ENCODE measurements around the gene ITPR1.

Gene ITPR1

GRCh38 chr3:4623421-4623999 is 130.4 kb downstream of the ITPR1 start (continued):
- TF ChIP-seq HIC1 (tag by site-specific recombination; IDR thresholded peaks at IDR 0.05) = no peak
- no peak for TF ChIP-seq ZNF324 (tag by site-specific recombination; IDR thresholded peaks at IDR 0.05)
- no peak for TF ChIP-seq KLF17 (tag by site-specific recombination; IDR thresholded peaks at IDR 0.05)
- TF ChIP-seq ZSCAN5A (tag by site-specific recombination; IDR thresholded peaks at IDR 0.05) = no peak
- no peak for TF ChIP-seq ZNF211 (tag by site-specific recombination; IDR thresholded peaks at IDR 0.05; ENCODE audit: low read depth)

GRCh38 chr3:4627651-4628375 is 134.7 kb downstream of the ITPR1 start:
- Histone ChIP-seq H3K4me1 (ENCODE audit: control insufficient read depth, insufficient read depth, low read length) (no peaks in the 10 kb centered on the region), H3K4me3 (ENCODE audit: low read depth, low read length) (no peak overlapping the region), H3K9me3 (ENCODE audit: control insufficient read depth, insufficient read depth, low read depth, low read length) (no peaks in the 10 kb centered on the region), H3K27ac (ENCODE audit: extremely low read depth, low read depth, low read length) (no peak overlapping the region), H3K36me3 (ENCODE audit: control insufficient read depth in 2 of 2, insufficient read depth in 1 of 2, low read length in 2 of 2) (peaks cover 0 to 5% of the 10 kb centered on the region in 2 experiments; a peak in 1 of 3 replicates)
- ChIA-PET POLR2A (no interaction called here), CTCF (interaction anchor here (7.9 kb wide), 1 partner anchor 276 kb away, joined by 138 read pairs; no protein-coding TSS in a partner anchor)
- no peak for TF ChIP-seq ZNF394 (tag by site-specific recombination; IDR thresholded peaks at IDR 0.05; ENCODE audit: borderline replicate concordance)
- TF ChIP-seq ZNF514 (tag by site-specific recombination; IDR thresholded peaks at IDR 0.05) = no peak
- no peak for TF ChIP-seq KLF16 (tag by site-specific recombination; IDR thresholded peaks at IDR 0.05)
- no peak for TF ChIP-seq ZNF18 (tag by site-specific recombination; IDR thresholded peaks at IDR 0.05)
- no peak for TF ChIP-seq ZNF292 (tag by site-specific recombination; IDR thresholded peaks at IDR 0.05; ENCODE audit: borderline replicate concordance, low read depth)
- TF ChIP-seq ZNF785 (tag by site-specific recombination; IDR thresholded peaks at IDR 0.05) = no peak
- no peak for TF ChIP-seq WT1 (tag by site-specific recombination; IDR thresholded peaks at IDR 0.05)
- TF ChIP-seq TSHZ1 (tag by site-specific recombination; IDR thresholded peaks at IDR 0.05; ENCODE audit: borderline replicate concordance) = no peak
- no peak for TF ChIP-seq ZNF280C (tag by site-specific recombination; IDR thresholded peaks at IDR 0.05)
- TF ChIP-seq ZNF623 (tag by site-specific recombination; IDR thresholded peaks at IDR 0.05) = no peak
- no peak for TF ChIP-seq ZNF707 (tag by site-specific recombination; IDR thresholded peaks at IDR 0.05)
- no peak for TF ChIP-seq KLF8 (tag by site-specific recombination; IDR thresholded peaks at IDR 0.05)
- no peak for TF ChIP-seq ZBTB44 (tag by site-specific recombination; IDR thresholded peaks at IDR 0.05)
- no peak for TF ChIP-seq ZNF645 (tag by site-specific recombination; IDR thresholded peaks at IDR 0.05)

Data from HEK293 (cell line).